ENCODE results near the gene PID1.

PID1 gene

DNA sequence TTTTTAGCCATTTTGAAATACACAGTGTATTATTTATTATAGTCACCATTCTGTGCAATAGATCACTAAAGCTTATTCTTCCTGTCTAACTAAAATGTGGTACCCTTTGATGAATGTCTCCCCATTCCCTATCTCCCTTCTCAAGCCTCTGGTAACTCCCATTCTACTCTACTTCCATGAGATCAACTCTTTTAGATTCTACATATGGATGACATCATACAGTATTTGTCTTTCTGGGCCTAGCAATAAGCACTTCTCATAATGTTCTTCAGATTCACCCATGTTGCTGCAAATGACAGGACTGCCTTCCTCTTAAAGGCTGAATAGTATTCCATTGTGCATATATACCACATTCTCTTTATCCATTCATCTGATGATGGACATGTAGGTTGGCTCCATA, 210.9 kb downstream of the PID1 start:
- no peak for DNase-seq

DNA sequence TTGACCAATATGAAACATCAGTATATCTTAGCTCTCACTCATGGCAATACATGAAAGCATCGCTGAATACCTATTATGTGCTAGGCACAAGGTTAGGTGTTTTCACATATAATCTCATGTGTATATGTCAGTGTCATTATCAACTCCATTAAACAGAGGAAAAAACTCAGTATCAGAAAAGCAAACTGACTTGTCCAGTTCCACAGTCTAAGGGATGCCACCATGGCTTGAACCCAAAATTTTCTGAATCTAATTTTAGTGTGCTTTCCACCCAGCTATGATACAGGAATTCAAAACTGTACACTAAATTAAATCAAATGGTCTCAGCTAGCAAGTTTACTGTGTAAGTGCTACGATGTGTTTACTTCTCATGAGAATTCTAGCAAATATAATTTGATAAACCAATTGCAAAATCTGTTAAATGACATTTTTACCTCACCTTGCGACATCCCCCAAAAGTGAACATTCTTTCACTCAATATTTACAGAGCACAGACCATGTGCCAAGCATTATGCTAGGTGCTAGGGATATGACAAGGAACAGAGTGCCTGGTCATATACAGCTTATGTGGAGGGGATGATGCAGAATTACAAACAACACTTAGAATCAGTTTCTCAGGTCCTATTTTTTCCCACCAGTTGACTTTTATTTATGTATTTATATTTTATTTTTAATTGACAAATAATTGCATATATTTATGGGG, 211.6 kb downstream of the PID1 start:
- DNase-seq: no peak

DNA sequence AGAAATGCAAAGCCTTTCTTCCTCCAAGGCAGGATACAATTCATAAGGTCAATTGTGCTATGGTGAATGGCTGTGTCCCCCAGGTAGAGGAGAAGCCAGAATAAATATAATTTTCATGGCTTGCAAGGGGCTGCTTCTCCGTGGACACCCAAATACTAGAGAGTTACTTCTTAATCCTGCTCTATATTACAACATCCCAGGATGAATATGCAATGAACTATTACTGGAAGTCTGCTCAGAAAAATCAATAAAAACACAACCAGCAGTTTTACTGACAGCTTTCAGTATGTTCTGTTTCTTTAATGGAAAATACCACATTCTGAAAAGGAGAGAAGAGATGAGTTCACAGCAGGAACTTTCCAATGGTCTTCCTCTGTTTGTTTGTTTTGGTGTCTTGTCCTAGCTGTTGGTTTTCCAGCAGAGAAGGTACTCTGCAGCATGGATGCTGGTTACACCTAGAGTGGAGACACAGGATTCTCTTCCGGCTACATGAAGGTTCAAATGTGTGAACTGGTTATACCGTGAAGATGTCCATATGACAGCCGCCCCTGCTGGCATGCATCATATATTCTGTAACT, 213.0 kb downstream of the PID1 start:
- DNase-seq: no peak

DNA sequence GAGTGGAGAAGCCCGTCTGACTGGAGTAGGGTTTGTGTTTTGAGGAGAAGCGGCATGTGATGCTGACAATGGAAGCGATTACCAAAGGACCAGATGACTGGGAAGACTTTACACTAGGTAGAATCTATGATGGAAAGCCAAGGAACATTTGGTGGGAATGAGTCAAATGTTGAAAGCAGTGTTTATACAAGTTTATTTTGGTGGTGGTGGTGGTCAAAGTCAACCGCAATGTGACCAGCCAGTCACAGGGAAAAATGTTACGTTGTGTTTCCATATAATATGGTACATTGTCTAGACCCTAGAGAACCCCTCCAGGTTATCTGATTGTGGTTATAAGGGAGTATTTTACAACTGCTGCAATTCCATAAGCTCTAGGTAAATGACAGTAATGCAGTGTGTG, 216.8 kb downstream of the PID1 start:
- DNase-seq: no peak

DNA sequence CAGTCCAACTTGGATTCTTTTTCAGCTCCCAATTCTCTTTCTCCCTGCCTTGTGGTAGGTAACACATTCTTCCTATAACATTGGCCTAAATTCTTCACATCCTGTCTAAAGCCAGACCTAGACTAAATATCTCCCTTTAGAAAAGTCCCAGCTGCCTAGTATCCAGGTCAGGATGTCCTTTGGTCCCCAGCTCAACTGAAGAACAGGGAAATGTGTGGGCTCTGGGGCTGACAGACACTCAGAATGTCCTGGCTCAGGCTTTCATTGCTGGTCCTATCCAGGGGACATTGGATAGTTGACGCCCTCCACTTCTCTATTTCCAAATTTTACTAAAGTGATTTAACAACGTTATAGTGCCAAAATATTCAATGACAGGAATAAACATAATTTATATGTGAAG, 219.3 kb downstream of the PID1 start:
- no peak for DNase-seq

- no peak for DNase-seq
These were observed 221.0 kb downstream of the PID1 start for GRCh38 chr2:229050133-229050532.

GRCh38 chr2:229048134-229048533, 223.0 kb downstream of the PID1 start:
- DNase-seq: no peak

- no peak for DNase-seq
These were observed 225.4 kb downstream of the PID1 start for GRCh38 chr2:229045671-229046070.

- peak; percentile 8 for DNase-seq
These were observed 226.5 kb downstream of the PID1 start for GRCh38 chr2:229044581-229044980.

GRCh38 chr2:229043681-229044080, 227.4 kb downstream of the PID1 start:
- no peak for DNase-seq

- no peak for DNase-seq
These were observed 228.7 kb downstream of the PID1 start for GRCh38 chr2:229042349-229042748.

GRCh38 chr2:229041691-229042090, 229.4 kb downstream of the PID1 start:
- no peak for DNase-seq

DNA sequence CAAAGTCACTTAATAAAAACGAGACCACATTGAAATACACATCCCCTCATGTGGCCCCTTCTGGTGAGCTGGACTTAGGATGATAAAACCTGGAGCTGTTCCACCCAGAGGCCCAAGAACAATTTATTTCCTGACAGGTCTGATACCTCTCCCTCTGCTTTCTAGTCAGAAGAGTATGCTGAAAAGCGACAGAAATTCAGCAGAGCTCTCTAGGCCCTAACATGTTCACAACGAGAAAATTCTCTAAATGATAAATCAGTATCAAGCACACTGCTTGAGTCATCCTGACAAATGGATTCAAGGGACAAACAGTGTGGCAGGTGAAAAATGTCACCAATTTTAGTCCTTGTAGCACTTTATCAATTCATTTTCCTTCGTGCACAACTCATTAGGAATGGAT, 233.5 kb downstream of the PID1 start:
- no peak for DNase-seq

- DNase-seq: no peak
These were observed 237.3 kb downstream of the PID1 start for GRCh38 chr2:229033816-229034215.

DNA sequence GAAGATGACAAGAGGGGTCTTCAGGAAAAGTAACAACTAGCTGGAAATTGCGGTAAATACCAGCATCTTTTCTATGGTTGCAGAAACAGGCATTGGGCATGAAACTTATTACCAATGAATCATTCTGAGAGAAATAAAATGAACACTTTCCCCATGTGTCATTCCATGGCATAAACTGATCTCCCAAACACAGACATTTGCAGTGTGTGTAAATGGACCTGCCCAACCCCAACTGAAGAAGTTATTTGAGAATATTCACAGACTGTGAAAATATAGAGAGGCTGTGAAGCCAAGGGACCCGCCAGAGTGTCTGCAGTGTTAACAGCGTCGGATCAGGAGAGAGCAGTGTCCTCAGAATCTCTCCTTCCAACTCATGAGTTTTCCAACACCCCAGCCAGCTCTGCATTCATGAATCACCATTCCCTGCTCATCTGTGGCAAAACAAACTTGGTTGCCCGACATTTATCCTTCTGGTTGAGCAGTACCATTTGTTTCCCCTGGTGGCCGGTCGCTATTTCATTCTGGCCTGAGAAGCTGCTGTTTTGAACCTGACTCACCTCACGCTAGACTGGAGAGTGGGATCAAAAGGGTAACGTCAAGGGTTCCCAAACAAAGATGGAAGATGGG, 238.4 kb downstream of the PID1 start:
- DNase-seq: no peak

- DNase-seq: no peak
These were observed 243.6 kb downstream of the PID1 start for GRCh38 chr2:229027353-229028105.

DNA sequence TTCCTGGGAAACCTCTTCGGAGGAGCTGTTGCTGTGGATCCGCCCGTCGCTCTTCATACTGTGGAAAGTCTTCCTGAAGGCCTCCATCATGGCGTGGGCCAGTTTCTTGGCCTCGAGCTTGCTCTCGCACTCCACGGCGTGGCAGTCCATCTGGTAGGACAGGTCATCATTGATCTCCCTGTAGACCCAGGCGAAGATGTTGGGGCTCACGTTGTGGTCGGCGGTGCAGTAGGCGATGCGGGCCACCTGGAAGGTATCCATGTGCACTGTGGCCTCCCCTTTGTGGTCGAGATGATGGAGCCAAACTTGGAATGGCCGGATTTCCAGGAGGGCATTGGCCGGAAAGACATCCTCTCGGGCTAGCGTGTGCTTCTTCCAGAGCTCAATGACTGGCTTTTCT, 245.4 kb downstream of the PID1 start:
- DNase-seq: no peak

GRCh38 chr2:229022652-229023051, 248.4 kb downstream of the PID1 start:
- no peak for DNase-seq

DNA sequence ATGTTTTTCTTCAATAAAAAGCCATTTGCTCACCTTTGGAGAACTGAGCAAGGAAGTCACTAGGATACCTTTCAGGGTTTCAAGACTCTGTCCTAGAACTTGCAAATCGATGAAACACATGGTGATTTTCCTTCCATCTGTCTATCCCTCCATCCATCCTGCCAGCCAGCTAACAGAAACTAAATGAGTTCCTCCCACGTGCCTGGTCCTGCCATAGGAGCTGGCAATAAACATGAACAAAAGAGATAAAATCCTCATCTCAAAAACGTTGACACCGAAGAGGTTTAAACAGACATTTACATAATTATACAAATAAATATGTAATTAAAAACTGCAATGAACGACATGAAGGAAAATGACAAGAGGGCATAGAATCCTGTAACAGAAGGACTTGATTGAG, 249.0 kb downstream of the PID1 start:
- no peak for DNase-seq

- no peak for DNase-seq
These were observed 261.3 kb downstream of the PID1 start for GRCh38 chr2:229009816-229010215.

DNA sequence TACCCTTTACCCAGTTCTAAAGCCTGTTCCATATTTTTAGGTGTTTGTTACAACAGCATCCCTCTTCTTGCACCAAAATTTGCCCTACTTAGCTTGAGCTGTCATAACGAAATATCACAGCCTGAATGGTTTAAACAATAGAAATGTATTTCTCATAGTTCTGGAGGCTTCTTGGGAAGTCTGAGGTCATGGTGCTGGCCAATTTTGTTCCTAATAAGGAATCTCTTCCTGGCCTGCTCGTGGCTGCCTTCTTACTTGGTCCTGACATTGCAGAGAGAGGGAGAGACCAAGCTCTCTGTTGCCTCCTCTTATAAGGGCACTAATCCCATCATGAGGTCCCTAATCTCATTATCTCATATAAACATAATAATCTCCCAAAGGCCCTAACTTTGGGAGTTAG, 267.8 kb downstream of the PID1 start:
- no peak for DNase-seq

DNA sequence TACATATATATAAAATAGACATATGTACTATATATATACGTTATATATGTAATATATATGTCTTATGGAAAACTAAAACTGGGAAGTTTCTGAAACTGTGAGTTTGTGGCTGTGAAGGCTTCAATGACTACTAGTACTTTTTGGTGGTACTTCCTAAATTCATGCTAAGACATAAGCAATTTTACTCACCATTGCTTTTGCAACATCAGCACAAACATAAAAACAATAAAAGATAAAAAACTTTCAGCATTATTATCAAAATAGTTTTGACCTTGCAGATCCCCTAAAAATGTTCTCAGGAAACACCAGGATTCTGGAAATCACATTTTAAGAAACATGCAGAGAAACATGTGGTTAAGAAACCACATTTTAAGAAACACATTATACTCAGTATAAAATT, 269.9 kb downstream of the PID1 start:
- DNase-seq: no peak

- DNase-seq: no peak
These were observed 271.8 kb downstream of the PID1 start for GRCh38 chr2:228999326-228999725.

DNA sequence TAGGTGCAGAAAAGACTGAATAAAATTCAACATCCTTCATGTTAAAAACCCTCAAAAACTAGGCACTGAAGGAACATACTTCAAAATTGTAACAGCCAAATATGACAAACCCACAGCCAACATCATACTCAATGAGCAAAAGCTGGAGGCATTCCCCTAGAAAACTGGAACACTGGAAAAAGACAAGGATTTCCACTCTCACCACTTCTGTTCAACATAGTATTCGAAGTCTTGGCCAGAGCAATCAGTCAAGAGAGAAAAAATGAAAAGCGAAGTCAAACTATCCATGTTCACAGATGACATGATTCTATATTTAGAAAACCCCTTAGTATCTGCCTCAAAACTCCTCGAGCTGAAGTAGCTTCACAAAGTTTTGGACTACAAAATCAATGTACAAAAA, 282.3 kb downstream of the PID1 start:
- no peak for DNase-seq

Data from HCEC 1CT (cell line).